Measurements from ENCODE around the gene CLNK. TPM values are rescaled to one million over a fixed set of nuclear protein-coding genes. Genes with fewer than 3 reads are reported as not detected.

CLNK gene
- total and polyA plus RNA-seq, 7 donors: 0.44 TPM; not detected in 6

DNA sequence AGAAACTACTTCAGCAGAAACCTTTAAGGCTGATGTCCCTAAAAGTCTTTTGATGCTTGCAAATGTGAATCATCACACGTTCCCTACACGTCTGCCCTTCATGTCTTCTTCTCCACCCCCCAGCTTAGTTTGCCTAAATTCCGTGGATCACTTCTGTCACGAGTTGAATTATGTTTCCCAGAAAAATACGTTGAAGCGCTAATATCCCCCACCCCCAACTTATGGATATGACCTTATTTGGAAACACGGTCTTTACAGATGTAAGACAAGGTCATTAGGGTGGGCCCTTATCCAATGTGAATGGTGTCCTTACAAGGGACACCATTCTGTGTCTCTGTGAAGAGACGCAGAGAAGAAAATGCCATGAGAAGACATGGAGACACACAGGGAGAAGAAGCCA lies 225.3 kb downstream of the CLNK start:
- Histone ChIP-seq H3K27me3 (peaks cover 10 to 41% (median 23%) of the 10 kb centered on the region in 3 donors), H3K4me3 (no peak overlapping the region), H3K4me1 (peaks cover 0 to 23% (median 15%) of the 10 kb centered on the region in 4 donors), H3K36me3 (peaks cover 0 to 5% (median under 1%) of the 10 kb centered on the region in 4 donors), H3K9me3 (no peaks in the 10 kb centered on the region), H3K27ac (no peak overlapping the region)
- TF ChIP-seq POLR2A (IDR thresholded peaks at IDR 0.05) (no peak), POLR2AphosphoS5 (IDR thresholded peaks at IDR 0.05) (no peak), EP300 (IDR thresholded peaks at IDR 0.05) (no peak)
- TF ChIP-seq, protein P1, sequence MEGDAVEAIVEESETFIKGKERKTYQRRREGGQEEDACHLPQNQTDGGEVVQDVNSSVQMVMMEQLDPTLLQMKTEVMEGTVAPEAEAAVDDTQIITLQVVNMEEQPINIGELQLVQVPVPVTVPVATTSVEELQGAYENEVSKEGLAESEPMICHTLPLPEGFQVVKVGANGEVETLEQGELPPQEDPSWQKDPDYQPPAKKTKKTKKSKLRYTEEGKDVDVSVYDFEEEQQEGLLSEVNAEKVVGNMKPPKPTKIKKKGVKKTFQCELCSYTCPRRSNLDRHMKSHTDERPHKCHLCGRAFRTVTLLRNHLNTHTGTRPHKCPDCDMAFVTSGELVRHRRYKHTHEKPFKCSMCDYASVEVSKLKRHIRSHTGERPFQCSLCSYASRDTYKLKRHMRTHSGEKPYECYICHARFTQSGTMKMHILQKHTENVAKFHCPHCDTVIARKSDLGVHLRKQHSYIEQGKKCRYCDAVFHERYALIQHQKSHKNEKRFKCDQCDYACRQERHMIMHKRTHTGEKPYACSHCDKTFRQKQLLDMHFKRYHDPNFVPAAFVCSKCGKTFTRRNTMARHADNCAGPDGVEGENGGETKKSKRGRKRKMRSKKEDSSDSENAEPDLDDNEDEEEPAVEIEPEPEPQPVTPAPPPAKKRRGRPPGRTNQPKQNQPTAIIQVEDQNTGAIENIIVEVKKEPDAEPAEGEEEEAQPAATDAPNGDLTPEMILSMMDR (IDR thresholded peaks at IDR 0.05): no peak
- WGBS, 2 donors: 90 to 94% methylated on average over 8 of the region's 8 CpGs
- intact Hi-C loops (cut with DNase I): no loop called here
- no peak for DNase-seq

DNA sequence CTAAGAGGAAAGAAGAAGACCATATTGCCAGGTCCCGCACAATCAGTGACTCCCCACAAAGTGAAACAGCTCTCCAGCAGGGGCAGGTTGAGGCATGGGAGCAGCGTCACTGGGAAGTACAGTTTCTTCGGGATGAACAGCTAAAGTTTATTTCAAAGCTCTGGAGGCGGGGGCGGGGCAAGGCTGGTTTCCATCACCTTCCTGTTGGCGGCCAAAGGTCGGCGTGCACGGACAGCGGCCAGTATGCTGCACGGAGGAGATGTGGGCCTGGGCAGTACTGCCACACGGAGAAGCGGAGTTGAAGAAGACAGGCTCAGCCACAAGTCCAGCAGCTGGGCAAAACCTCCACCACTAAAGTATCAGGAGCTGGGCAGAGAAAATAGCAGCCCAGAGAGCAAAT lies 226.4 kb downstream of the CLNK start:
- H3K27ac ChIP-seq: no peak overlapping the region
- TF ChIP-seq POLR2AphosphoS5 (IDR thresholded peaks at IDR 0.05) (no peak), EP300 (IDR thresholded peaks at IDR 0.05) (no peak)
- H3K36me3 ChIP-seq: peaks cover under 1 to 16% (median 7%) of the 10 kb centered on the region in 4 donors
- intact Hi-C loops (cut with DNase I): no loop called here
- 55 to 73% methylated on average over 13 of the region's 13 CpGs for WGBS, 2 donors
- H3K4me1 ChIP-seq: peaks cover 0 to 23% (median 15%) of the 10 kb centered on the region in 4 donors
- DNase-seq: no peak
- no peaks in the 10 kb centered on the region for H3K9me3 ChIP-seq
- H3K27me3 ChIP-seq: peaks cover 10 to 39% (median 23%) of the 10 kb centered on the region in 3 donors
- H3K4me3 ChIP-seq: peak overlapping the region in 1 of 4 donors; percentile 64

DNA sequence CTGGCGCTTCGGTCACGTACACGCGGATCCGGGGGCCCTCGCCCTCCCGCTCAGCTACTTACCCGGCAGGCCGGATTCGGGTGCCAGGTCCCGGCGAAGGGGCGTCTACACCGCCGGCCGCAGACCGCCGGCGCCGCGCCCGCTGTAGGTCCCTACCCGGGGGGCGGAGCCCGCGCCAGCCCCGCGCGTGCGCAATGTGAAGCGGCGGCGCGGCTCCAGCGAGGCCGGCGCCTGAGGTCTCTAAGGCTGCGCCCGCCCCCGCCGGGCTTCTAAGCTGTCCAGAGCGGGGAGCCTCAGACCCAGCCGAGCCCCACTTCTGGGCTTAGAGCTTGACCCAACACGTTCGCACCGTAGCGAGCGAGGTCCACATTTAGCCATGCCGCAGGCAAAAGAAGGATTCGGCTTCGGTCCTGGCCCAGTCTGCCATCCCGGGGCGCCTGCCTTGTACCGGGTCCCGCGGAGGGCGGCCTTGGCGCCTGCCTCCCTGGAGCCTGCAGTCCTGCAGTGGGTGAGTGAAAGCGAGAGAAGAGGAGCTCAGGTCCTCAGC lies 227.2 kb downstream of the CLNK start, which contains the start of gene ZNF518B:
TSS of gene ZNF518B (minus strand) at position 172 of the 547 bp plus-strand sequence. CDS start 11,098 bp downstream, outside the sequence.
- WGBS, 2 donors: 3 to 10% methylated on average over 60 of the region's 60 CpGs
- intact Hi-C loops (cut with DNase I): loop anchor here (2.0 kb wide), 1 partner anchor 301 kb away; no protein-coding TSS in a partner anchor
- TF ChIP-seq, protein P1 (IDR thresholded peaks at IDR 0.05): no peak
- peak; percentile 15 to 71 (median 50) for TF ChIP-seq POLR2AphosphoS5 (IDR thresholded peaks at IDR 0.05)

DNA sequence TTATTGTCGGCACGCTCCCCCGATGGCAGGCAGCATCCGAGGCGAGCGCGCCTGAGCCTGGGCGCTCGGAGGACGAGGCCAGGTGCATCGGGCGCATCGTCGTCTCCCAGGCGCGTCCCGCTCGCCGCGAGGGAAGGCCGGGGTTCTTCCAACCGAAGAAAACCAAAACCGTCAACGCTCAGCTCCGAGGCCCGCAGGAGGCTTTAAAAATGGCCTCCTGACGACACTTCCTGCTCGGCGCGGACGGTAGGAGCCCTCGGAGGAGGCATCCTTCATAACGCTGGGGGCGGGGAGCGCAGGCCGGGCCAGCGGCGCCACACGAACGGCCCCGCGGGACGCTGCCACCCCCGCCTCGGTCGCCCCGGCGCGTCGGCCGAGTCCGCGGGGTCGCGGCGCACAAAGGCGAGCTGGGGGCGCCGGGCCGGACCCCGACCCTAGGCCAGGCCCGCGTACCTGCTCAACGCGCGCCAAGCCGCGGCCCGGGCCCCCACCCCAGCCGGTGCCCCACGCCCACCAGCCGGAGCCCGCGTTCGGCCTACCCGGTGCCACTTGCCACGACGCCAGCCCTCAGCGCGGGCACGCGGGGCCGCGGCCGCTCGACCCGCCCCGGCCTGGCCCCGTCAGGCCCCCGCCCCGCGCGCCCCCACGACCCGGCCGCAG lies 227.8 kb downstream of the CLNK start:
- Histone ChIP-seq H3K9me3 (no peaks in the 10 kb centered on the region), H3K27me3 (peaks cover 4 to 25% (median 12%) of the 10 kb centered on the region in 3 donors), H3K4me3 (peak overlapping the region; percentile 39 to 65 (median 63)), H3K27ac (peak overlapping the region; percentile 52 to 75 (median 61)), H3K4me1 (peaks cover 0 to 23% (median 15%) of the 10 kb centered on the region in 4 donors), H3K36me3 (peaks cover 3 to 31% (median 11%) of the 10 kb centered on the region in 4 donors)
- DNase-seq: peak; percentile 75
- TF ChIP-seq POLR2A (IDR thresholded peaks at IDR 0.05) (no peak), POLR2AphosphoS5 (IDR thresholded peaks at IDR 0.05) (no peak), EP300 (IDR thresholded peaks at IDR 0.05) (no peak)
- TF ChIP-seq, protein P1 (IDR thresholded peaks at IDR 0.05): no peak
- intact Hi-C loops (cut with DNase I): loop anchor here (2.0 kb wide), 1 partner anchor 300 kb away; no protein-coding TSS in a partner anchor
- WGBS, 2 donors: 3 to 8% methylated on average over 96 of the region's 96 CpGs

More for the DNA sequence above, 227.2 kb downstream of the CLNK start, which contains the start of gene ZNF518B:
- H3K36me3 ChIP-seq: peaks cover 3 to 25% (median 9%) of the 10 kb centered on the region in 4 donors
- peaks cover 10 to 31% (median 18%) of the 10 kb centered on the region in 3 donors for H3K27me3 ChIP-seq
- DNase-seq: peak; percentile 68
- H3K4me1 ChIP-seq: peaks cover 0 to 23% (median 15%) of the 10 kb centered on the region in 4 donors
- peak within 1 kb of the TSS; percentile 39 to 65 (median 63) for H3K4me3 ChIP-seq
- peak within 1 kb of the TSS; percentile 52 to 75 (median 61) for H3K27ac ChIP-seq
- no peaks in the 10 kb centered on the region for H3K9me3 ChIP-seq

DNA sequence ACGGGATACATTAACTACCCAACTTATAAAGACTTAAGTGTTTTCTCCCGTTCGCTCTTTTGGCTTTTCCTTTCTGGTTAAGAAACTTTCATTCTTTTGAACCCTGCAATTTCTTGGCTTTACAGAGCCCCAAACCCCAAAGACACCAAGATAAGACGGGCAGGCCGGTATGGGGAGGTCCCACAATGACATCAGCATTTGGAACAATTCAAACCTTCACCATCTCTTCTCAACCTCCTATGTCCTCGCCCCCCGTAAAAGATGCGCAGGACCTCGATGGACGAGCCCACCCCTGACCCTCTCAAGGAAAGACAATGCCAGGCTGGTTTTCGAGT lies 228.3 kb downstream of the CLNK start:
- no peak for DNase-seq
- peaks cover 3 to 36% (median 11%) of the 10 kb centered on the region in 4 donors for H3K36me3 ChIP-seq
- intact Hi-C loops (cut with DNase I): loop anchor here (2.0 kb wide), 1 partner anchor 299 kb away; no protein-coding TSS in a partner anchor
- 50 to 72% methylated on average over 11 of the region's 11 CpGs for WGBS, 2 donors
- TF ChIP-seq POLR2AphosphoS5 (IDR thresholded peaks at IDR 0.05): no peak
- no peak for TF ChIP-seq EP300 (IDR thresholded peaks at IDR 0.05)
- TF ChIP-seq POLR2A (IDR thresholded peaks at IDR 0.05): no peak
- TF ChIP-seq, protein P1 (IDR thresholded peaks at IDR 0.05): no peak
- peaks cover 0 to 19% (median 10%) of the 10 kb centered on the region in 4 donors for H3K4me1 ChIP-seq
- peak overlapping the region; percentile 29 to 75 (median 61) for H3K27ac ChIP-seq
- no peaks in the 10 kb centered on the region for H3K9me3 ChIP-seq
- peaks cover 0 to 20% (median 7%) of the 10 kb centered on the region in 3 donors for H3K27me3 ChIP-seq
- H3K4me3 ChIP-seq: peak overlapping the region; percentile 39 to 65 (median 63)
